Activated naive CD4-positive, alpha-beta T cell treated with anti-CD3 and anti-CD28 coated beads, Interleukin-2, amount 50 U/mL, for 72 hours (primary cell): ENCODE measurements around the gene SHB. TPM values are rescaled to one million over a fixed set of nuclear protein-coding genes. Genes with fewer than 3 reads are reported as not detected.

Experiments
- ATAC-seq, 2 donors: fragments of 150-1000 bp; cut with Tn5 transposase; 2 replicates each; pipeline ENCODE4 v1.10.0; 2021; ENCODE audit warnings: mild to moderate bottlenecking in 2 of 2, moderate library complexity in 2 of 2
- DNase-seq, 2 donors: peaks; one replicate each; pipeline ENCODE4 v3.0.0; 2021 to 2022; ENCODE audit warnings: low spot score in 2 of 2
- H3K27ac Mint-ChIP-seq, 2 donors: one replicate each; pipeline ENCODE4 v1.8.0; 2022; ENCODE audit warnings: mild to moderate bottlenecking in 2 of 2, mixed read lengths in 2 of 2
- H3K36me3 Mint-ChIP-seq, 2 donors: one replicate each; pipeline ENCODE4 v1.8.0; 2022; ENCODE audit warnings: mixed read lengths in 2 of 2
- H3K9me3 Mint-ChIP-seq, 2 donors: one replicate each; pipeline ENCODE4 v1.8.0; 2022; ENCODE audit warnings: mixed read lengths in 2 of 2
- total RNA-seq, 2 donors: library from RNA; stranded (reverse); gene quantifications; one replicate each; pipeline ENCODE4 v1.2.3, GENCODE V29; 2022

SHB gene
- total RNA-seq, 2 donors from 2014 or later = 0.34 to 1.7 TPM

DNA sequence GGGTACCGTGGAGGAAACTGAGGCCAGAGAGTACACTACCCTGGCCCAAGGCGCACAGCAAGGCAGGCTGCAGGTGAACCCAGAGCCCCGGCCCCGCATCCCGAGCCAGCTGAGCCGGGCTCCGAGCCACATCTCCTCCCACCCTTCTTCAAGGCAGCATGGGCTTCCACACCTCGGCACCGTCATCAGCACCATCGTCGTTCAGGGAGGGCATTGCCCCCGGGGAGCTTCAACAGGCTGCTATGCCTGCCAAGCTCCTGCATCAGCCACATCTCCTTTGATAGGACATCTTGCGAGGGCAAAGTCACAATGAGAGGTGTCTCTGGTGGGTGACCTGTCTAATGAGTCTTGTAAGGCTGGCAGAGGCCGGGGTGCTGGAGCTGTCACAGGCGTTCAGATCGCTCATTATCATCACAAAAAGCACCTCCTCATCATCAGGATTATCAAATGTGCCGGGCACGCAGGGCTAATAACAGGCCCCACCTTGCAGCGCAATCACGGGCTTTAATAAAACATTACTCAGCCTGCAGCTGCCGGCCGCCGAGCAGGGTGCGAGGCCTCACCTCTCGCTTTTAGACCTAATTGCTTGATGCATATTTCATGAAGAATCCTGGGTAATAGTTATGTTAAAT lies 145.1 kb downstream of the SHB start:
- no peak overlapping the region for H3K27ac Mint-ChIP-seq
- H3K9me3 Mint-ChIP-seq = no peaks in the 10 kb centered on the region
- DNase-seq = no peak
- no peak for ATAC-seq
- no peaks in the 10 kb centered on the region for H3K36me3 Mint-ChIP-seq

GRCh38 chr9:37923118-37923795 lies 145.8 kb downstream of the SHB start:
- DNase-seq (no peak), ATAC-seq (no peak)
- Mint-ChIP-seq H3K27ac (no peak overlapping the region), H3K36me3 (no peaks in the 10 kb centered on the region), H3K9me3 (no peaks in the 10 kb centered on the region)

- no peak overlapping the region for H3K27ac Mint-ChIP-seq
- ATAC-seq = no peak
Measured at GRCh38 chr9:37922363-37923117, 146.5 kb downstream of the SHB start.

GRCh38 chr9:37921546-37922300 lies 147.3 kb downstream of the SHB start:
- Mint-ChIP-seq H3K36me3 (no peaks in the 10 kb centered on the region), H3K9me3 (no peaks in the 10 kb centered on the region), H3K27ac (peak overlapping the region in 1 of 2 donors; percentile 79)
- DNase-seq (no peak), ATAC-seq (no peak)

More at GRCh38 chr9:37922363-37923117, 146.5 kb downstream of the SHB start:
- Mint-ChIP-seq H3K36me3 (no peaks in the 10 kb centered on the region), H3K9me3 (no peaks in the 10 kb centered on the region)
- DNase-seq = no peak

DNA sequence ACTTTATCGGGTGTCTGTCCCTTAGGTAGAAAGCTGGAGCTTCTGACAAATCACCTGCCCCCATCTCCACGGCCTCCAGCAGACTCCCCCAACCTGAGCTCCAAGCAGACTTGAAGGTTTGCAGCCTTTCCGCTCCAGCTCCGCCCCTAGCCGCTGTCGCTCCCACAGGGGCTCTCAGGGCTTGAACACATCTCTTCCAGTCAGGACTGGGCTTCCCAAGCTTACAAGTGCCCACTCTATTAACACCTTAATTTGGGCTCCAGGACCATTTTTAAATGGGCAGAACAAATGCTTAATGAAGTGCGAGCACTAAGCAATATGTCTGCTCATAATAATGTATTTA lies 147.9 kb downstream of the SHB start:
- peak overlapping the region in 1 of 2 donors; percentile 79 for H3K27ac Mint-ChIP-seq
- ATAC-seq = no peak
- DNase-seq = no peak

DNA sequence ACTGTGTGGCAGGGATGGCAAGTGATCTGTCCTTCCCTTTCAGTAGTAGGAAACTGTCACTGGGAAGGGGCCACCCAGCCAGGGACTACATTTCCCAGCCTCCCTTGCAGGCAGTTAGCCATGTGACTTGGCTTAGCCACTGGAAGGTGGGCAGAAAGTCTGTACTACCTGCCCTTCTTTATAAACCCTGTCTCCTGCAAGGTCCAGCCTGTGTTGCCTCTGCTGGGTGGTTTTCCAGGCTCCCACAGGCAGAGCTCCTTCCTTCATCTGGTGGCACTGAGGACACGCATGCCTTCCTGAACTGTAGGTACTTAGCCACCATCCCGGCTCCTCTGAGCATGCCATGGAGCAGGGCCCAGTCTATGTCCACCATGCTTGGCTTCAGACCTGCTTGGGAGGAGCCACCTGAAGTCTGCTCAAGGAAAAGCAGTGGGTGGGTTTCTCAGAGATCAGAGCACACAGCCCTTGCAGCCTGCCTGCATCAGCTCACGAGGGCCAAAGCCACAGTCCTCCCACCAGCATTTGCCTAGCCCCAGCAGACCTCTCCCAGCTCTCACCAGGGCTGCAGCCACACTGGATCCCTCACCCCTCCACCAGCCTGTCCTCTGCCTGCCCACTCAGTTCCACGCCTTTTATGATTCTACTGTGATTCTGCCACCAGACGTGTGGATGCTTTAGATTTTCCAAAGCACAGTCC lies 148.4 kb downstream of the SHB start:
- Mint-ChIP-seq H3K27ac (peak overlapping the region in 1 of 2 donors; percentile 79), H3K36me3 (no peaks in the 10 kb centered on the region), H3K9me3 (no peaks in the 10 kb centered on the region)
- DNase-seq (no peak), ATAC-seq (peak in 1 of 2 donors; percentile 82)

More for the DNA sequence above, 147.9 kb downstream of the SHB start:
- H3K36me3 Mint-ChIP-seq = no peaks in the 10 kb centered on the region
- H3K9me3 Mint-ChIP-seq = no peaks in the 10 kb centered on the region

- H3K27ac Mint-ChIP-seq = no peak overlapping the region
- H3K9me3 Mint-ChIP-seq = no peaks in the 10 kb centered on the region
- no peaks in the 10 kb centered on the region for H3K36me3 Mint-ChIP-seq
- ATAC-seq (no peak), DNase-seq (no peak)
Measured at GRCh38 chr9:37919956-37920335, 149.1 kb downstream of the SHB start.

DNA sequence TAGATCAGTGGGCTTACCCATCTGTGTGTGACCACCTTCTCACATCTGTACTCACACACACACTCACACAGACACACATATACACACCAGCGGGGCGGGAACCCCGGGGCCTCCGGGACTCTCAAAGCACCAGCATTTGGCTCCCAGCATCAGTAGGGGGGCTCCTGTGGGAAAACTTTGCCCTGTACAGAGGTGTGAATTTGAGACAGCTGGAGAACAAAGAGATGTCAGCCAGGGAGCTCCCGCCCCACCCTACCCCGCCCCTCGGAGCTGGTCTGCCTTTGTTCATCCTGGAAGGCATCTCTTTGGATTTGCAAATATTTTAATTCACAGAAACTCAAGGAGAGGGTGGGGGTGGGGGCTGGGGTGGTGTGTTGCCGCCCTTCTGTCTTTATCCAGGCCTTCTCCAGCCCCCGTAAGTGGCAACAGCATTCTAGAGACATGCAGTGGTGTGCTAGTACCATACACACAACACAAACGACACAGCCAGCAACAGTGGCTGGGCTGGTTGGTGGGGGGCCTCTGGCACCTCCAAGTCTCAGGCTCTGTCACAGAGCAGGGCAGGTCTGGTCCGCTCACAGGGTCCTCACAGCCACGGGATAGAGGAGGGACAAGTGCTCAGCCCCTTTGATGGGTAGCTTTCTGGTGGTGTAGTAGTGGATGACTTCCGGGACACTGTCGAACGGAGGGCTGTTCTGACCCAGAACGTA lies 149.6 kb downstream of the SHB start:
- Mint-ChIP-seq H3K27ac (no peak overlapping the region), H3K9me3 (no peaks in the 10 kb centered on the region), H3K36me3 (no peaks in the 10 kb centered on the region)
- DNase-seq (no peak), ATAC-seq (no peak)

DNA sequence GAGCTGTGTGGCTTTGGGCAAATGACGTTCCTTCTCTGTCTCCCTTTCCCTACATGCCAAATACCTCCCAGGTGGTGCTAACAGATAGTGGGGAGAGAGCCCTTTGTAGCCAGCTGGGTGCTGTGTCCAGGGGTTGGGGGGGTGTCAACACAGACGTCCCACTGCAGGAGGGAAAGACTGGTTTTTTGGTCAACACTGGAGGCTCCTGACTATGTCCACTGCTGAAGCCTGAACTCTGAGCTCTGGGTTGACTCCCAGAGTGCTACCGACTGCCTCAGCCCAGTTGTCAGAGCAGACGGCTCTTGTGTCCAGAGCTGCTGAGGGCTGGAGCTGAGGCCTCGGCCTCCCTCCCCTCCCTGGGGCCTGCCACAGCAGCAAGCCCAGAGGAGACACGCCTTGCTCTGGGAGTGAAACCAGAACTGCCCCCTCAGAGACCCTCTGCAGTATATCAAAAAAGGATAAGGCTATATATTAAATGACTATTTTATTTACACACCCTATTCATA lies 150.3 kb downstream of the SHB start:
- Mint-ChIP-seq H3K27ac (no peak overlapping the region), H3K36me3 (no peaks in the 10 kb centered on the region), H3K9me3 (no peaks in the 10 kb centered on the region)
- no peak for DNase-seq
- no peak for ATAC-seq

GRCh38 chr9:37917801-37918664 lies 151.0 kb downstream of the SHB start:
- Mint-ChIP-seq H3K27ac (no peak overlapping the region), H3K9me3 (no peaks in the 10 kb centered on the region), H3K36me3 (no peaks in the 10 kb centered on the region)
- DNase-seq = no peak
- no peak for ATAC-seq

DNA sequence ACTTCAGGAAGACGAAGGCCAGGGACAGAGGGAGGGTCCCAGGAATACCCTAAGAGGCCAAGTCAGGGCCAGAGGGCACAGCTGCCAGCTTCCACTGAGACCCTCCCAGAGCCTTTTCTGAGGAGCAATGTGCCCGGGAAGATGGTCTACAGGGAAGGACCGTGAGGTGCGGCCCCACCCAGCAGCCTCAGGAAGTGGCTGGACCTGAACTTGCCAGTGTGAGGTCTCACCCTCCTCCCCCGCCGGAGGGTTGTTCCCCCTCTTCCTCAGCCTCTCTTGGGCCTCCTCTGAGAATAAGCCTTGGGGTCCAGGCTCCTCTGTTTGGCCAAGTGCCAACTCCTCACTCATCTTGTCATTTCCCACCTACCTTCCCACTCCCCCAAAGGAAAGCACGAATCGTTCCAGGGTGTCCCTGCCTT lies 151.7 kb downstream of the SHB start:
- DNase-seq = no peak
- Mint-ChIP-seq H3K36me3 (no peaks in the 10 kb centered on the region), H3K9me3 (no peaks in the 10 kb centered on the region), H3K27ac (no peak overlapping the region)
- no peak for ATAC-seq

DNA sequence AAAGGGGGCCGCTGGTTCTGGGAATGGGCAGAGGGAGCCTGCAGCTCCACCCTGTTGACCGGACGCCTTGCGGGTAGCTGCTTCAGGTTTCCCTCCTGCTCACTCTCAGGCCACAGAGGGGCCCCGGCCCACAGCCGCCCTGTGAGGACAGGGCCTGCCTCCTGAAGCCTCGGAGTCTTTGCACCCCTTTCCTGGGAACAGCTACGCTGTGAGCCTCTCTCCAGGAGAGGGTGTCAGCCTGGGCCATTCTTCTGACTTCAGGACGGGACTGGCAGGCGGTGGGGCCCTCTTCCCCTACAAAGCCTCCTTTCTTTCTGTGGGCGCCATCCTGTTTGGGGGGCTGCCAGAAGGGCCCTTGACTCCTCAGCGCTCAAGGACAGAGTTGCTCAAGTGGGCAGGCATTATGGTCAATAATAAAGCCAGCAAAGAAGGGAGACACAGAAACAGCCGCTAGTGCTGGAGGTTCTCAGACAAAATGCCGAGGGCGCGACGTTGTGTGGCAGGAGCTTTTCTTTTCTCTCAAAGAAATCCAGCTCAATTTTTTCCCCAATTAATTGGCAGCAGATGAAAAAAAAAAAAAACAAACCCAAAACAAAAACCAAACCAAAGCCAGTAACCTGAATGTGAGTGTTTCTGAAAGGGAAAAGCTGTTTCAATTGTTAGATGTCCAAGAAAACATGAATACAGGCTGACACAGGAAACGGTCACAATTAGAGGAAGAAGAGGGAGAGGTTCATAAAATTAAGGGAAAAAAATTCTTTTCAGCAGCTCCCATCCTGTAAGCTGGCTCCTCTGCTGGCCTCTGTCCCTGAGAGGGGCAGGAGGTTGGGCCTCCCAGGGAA lies 152.3 kb downstream of the SHB start:
- Mint-ChIP-seq H3K9me3 (no peaks in the 10 kb centered on the region), H3K36me3 (no peaks in the 10 kb centered on the region), H3K27ac (no peak overlapping the region)
- DNase-seq (no peak), ATAC-seq (no peak)

DNA sequence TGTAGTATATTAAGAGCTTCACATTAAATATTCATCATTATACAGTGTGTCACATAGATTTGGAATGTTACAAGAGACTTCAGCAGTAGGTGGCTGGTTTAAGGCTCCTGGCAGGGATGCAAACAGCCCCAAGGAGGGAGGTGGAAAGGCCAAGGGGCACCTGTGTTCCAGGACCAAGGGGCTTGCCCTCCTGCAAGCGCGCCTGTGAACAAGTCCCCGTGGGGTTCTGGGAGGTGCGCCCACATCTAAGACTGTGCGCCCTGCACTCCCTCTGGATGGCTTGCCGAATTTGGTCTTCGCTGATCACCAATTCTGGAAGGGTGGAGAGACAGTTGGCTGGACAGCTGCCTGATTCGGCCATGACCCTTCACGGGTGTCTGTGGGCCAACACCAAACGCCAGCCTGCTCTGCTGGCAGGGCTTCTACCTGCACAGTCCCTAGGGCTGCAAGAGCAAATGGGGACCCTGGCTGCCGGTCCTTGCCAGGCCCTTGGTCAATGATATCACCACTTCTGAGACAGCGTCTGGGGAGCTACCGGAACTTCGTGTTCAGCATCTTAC lies 153.0 kb downstream of the SHB start:
- no peaks in the 10 kb centered on the region for H3K36me3 Mint-ChIP-seq
- ATAC-seq = no peak
- DNase-seq = no peak
- no peaks in the 10 kb centered on the region for H3K9me3 Mint-ChIP-seq
- H3K27ac Mint-ChIP-seq = no peak overlapping the region
